Fibroblast of skin of left quadriceps (primary cell): Measurements from ENCODE around the gene NTN3.
"Not testable (repeated sequence)": the region's sequence is repeated elsewhere in the genome, so short reads cannot be mapped to it uniquely, and the experiment has no call there.

Experiments
- DNase-seq, 2 experiments: peaks; one replicate each; pipeline ENCODE4 v3.0.0-alpha.2; 2013; ENCODE audit warnings: low read depth in 2 of 2

The NTN3 gene

DNA sequence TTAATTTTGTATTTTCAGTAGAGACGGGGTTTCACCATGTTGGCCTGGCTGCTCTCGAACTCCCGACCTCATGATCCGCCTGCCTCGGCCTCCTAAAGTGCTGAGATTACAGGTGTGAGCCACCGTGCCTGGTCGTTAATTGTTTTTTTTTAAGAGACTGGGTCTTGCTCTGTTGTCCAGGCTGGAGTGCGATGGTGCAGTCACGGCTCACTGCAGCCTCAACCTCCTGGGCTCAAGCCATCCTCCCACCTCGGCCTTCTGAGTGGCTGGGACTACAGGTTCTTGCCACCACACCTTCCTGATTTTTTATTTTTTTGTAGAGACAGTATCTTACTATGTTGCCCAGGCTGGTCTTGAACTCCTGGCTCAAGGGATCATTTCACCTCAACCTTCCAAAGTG is 8.9 kb downstream of the NTN3 start:
- DNase-seq = not testable (repeated sequence)

GRCh38 chr16:2480948-2481347 is 9.9 kb downstream of the NTN3 start:
- DNase-seq = no peak

DNA sequence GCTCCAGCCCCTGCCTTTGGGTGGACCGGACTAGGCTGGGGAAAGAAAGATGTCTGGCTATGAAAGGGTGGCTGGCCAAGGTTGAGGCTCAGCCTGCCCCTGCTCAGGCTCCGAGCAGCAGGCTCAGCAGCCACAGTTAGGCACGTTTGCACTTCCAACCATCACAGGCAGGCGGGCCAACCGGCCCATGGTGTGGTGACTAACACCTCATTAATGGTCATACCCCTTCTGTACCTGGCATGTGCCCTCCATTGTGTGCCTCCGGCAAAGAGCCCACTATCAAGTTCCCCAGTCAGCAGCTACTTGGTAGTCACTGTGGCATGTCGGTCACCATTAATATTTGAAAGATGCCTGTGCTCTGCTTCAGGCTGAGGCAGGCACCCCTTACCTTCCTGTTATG is 10.6 kb downstream of the NTN3 start:
- no peak for DNase-seq

- no peak for DNase-seq
These were observed 11.2 kb downstream of the NTN3 start for GRCh38 chr16:2482249-2482648.

DNA sequence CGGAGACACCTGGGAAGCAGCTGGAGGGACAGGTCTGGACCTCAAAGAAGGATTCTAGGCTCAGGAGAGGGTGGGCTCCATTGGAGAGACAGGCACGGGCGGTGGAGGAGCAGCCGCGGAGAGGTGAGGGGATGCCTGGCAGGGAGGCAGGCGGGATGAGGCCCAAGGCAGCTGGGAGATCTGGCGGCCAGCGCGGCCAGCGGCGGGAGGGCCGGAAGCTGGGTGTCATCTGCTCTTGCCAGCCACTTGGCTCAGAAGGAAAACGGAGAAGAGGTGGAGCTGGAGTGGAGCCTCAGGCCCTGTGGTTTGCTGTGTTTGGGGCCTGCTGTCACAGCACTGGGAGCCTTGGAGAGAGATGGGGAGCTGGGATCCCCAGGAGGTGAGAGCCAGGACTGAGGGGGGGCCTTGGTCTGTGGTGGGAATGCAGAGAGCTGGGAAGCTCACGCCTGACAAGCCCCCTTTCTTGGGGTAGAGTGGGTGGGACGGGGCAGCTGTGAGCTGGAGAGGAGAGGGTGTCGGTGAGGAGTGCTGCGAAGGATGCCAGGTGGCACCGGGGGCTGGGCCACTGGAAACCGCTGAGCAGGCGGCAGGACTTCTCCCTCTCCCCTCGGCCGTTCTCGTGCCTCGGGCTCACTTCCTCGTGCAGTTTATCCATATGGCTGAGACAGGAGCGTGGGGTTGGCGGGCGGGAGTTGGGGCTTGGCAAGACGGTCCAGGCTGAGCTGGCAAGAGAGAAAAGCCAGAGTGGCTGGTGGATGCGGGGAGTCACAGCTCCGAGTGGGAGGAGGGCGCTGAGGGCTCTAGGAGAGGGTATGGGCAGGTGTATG is 11.8 kb downstream of the NTN3 start:
- no peak for DNase-seq

DNA sequence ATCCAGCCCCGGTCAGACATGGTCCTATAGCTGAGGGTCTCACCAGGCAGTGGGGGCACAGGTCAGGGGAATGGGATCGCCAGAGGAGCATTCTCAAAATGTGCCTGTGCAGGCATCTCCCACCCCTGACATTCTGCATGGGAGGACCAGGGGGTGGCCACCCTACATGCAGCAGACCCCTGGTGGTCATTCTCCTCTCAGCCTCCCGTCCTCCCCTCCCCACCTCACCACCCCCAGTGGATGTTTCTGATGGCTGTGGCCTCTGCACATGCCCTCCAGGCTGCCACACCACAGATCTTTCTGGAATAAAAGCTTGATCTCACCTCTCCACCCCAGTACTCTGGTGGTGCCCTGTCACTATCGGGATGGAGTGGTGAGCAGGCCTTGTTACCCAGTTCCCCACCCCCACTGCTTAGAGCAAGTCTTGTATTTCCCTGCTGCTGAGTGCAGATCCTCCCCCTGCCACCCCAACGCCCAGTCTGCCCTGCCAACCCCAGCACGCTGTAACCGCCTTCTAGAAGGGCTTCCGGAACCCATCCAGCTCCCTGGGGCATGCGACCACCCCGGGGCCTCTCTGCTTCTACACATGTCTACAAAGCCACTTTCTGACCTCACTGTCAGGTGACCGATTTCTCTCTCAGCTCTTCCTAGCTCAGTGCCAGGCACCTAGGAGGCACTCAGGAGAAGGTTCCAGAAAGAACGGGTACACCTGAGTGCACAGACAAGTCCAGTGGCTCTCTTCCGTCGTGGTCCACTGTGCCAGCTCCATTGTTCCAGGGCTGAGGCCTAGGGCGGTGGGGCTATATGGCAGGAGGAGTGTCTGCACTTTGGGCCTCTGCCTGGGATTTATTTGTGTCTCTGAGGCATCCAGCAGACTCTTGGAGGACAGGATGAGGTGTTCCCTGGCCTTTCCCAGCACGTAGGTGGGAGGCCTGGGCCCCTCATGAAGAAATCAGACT is 13.1 kb downstream of the NTN3 start:
- no peak for DNase-seq

GRCh38 chr16:2484898-2485508 is 13.9 kb downstream of the NTN3 start:
- DNase-seq = no peak

DNA sequence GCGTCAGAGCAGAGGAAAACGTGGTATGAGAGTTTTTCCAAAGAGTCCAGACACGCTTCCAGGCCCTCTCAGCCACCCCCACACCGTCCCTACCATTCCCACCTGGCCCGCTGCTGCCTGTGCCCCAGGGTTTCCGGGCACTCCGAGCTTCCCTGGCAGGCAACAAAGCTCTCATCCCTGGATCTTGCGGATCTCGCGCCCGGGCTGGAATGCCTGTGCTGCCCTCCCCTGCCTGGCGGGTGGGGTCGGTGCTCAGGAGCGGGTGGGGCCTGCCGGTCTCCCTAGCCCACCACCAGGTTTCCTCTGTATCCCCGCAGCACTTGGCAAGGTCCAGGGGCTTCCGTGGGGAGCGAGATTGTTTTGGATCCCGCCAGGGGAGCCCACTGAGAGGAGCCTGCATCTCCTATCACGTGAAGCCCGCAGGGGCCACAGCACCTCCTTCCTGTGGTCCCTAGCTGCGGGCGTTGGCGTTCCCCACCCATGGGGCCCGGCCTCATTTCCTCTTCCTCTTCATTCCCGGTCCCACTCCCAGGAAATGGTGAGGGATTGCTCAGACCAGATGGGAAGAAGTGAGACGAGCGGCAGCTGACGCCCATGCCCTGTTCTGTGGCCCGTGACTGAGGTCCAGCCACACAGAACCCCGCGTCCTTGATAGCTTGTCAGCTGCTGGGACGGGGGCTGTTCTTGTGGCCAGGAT is 14.9 kb downstream of the NTN3 start:
- no peak for DNase-seq

GRCh38 chr16:2486645-2487516 is 15.8 kb downstream of the NTN3 start:
- no peak for DNase-seq

- DNase-seq = no peak
These were observed 16.4 kb downstream of the NTN3 start for GRCh38 chr16:2487517-2487842.

DNA sequence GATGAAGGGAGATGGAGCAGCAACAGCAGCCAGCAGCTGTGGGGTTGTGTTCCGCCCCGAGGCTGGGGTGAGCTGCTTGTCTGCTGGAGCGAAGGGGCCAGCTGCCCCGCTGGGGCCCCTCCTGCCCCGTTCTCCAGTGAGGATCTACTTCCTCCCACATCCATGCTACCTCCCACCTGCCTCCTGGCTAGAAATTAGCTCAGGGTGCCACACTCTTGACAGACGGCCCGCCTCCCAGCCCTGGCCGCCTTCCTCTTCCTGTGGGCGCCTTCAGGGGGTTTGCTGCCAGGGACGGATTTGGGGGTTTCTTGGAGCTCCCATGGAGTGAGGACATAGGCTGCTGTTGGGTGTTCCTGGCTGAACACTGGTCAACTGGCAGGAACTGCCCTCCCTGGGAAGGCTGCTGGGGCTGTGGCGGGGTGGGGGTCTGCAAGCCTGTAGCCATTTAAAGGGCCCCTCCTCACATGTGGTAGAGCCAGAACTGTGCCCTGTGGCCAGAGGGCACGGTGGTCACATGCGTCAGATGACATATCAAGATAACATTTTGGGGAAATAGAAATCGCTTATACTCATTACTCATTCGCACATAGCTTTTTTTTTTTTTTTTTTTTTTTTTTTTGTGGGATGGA is 16.9 kb downstream of the NTN3 start:
- DNase-seq = no peak

DNA sequence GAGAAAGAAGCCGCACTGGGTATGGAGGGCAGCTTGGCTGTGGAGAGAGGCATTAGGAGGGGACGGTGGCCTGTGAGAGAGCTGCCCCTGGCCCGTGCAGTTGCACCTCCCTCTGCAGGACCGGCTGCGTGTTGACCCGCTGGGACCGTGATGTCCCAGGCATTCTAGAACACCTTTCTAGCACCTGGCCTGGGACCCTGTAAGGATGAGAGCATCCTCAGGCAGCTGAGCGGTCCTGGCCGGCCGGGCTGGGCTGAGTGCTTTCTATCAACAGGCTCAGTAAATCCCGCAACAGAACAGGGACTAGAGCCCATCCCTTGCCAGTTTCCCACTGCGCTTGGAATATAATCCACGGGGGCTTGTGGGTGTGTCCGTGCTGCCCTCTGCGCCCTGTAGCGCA is 18.5 kb downstream of the NTN3 start:
- DNase-seq = no peak

DNA sequence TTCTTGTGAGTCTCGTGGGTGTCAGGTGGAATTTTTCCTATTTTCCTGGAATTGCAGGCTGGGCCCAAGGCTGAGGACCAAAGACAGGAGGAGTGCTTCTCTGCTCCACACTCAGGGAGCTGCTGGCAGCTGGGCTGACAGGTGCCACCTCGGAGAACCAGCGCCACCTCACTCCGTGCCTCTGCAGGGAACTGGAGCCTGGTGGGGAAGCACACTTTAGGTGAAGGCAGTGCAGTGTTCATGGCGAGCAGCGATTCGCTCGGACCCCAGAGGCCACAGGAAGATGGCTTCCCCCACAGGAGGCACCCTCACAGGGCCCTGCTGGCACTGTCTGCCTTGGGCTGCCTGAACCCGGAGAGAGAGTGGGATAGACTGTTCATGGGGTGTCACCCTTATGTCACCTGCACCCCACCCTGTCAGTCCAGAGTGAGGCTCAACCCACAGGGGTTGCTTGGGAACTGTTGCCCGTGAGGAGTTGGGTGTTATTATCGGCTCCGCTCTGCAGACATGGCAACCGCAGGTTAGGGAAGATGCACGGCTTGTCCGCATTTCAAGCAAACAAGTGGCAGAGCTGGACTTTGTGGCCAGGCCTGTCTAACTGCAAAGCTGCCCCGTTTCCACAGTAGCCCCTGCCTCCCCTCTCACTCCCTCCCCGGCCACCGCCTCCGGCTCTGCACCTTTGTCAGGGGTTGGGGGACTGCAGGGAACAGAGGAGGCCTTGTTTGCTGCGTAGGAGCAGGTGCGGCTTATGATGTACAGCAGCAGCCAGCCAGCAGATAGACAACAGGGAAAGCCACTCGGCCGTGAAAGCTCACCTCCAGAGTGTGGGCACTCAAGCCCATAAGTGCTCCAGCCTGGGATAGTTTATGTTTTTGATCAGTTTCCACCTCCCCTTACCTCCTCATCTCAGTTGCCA is 19.4 kb downstream of the NTN3 start:
- no peak for DNase-seq

GRCh38 chr16:2492292-2492691 is 21.2 kb downstream of the NTN3 start:
- no peak for DNase-seq

DNA sequence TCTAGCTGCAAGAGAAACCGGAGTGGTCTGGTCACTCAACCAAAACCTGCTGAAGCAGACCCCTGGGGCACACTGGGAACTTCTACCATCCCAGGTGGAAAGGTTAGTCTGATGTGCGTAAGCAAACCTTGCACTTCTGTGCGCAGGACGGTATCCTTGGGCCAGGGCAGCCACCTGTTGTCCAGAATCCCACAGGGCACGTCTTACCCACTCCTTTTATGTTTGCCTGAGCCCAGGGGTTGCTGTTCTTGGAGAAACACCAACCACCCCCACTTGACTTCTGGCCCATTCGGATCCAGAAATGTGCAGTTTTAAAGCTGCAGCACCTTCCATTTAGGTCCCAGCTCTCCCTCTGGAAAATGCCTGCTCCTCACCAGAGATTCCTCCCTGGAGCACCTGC is 22.5 kb downstream of the NTN3 start:
- no peak for DNase-seq

DNA sequence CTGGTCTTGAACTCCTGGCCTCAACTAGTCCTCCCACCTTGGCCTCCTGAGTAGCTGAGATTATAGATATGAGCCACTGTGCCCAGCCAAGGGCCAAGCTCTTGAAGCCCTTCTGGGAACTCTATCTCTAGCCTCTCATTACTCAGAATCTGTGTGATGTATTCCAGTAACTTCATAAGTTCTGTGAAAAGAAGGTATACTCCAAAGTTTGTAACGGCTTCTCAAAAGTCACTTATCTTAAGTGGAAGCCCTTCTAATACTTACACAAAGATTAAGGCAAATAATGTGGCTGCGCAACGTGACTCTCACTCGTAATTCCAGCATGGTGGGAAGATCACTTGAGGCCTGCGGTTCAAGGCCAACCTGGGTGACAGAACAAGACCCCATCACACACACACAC is 23.5 kb downstream of the NTN3 start:
- DNase-seq = no peak

GRCh38 chr16:2495041-2495440 is 23.9 kb downstream of the NTN3 start:
- DNase-seq = no peak

- DNase-seq = no peak
These were observed 25.4 kb downstream of the NTN3 start for GRCh38 chr16:2496223-2497115.
